ENCODE data around the gene SH3RF2.

Gene SH3RF2

GRCh38 chr5:146089287-146089686, 152.9 kb downstream of the SH3RF2 start:
- Histone ChIP-seq H3K9me3 (ENCODE audit: control insufficient read depth, insufficient read depth, low read depth, low read length) (no peaks in the 10 kb centered on the region), H3K36me3 (ENCODE audit: control insufficient read depth in 2 of 2, insufficient read depth in 1 of 2, low read length in 2 of 2) (no peaks in the 10 kb centered on the region; a peak in 1 of 3 replicates), H3K4me1 (ENCODE audit: control insufficient read depth, insufficient read depth, low read length) (no peaks in the 10 kb centered on the region), H3K27ac (ENCODE audit: extremely low read depth, low read depth, low read length) (no peak overlapping the region), H3K4me3 (ENCODE audit: low read depth, low read length) (no peak overlapping the region)
- ChIA-PET CTCF (no interaction called here), POLR2A (no interaction called here)
- TF ChIP-seq ZXDB (tag by site-specific recombination; IDR thresholded peaks at IDR 0.05) = no peak
- no peak for TF ChIP-seq HOXC10 (CRISPR knock-in tag; IDR thresholded peaks at IDR 0.05)
- no peak for TF ChIP-seq ZNF488 (tag by site-specific recombination; IDR thresholded peaks at IDR 0.05)
- no peak for TF ChIP-seq SETDB1 (IDR thresholded peaks at IDR 0.05; ENCODE audit: insufficient read length, low read length)
- TF ChIP-seq BCL11A (tag by site-specific recombination; IDR thresholded peaks at IDR 0.05; ENCODE audit: low read depth) = no peak
- TF ChIP-seq ZNF548 (tag by site-specific recombination; IDR thresholded peaks at IDR 0.05) = no peak
- TF ChIP-seq ZNF394 (tag by site-specific recombination; IDR thresholded peaks at IDR 0.05; ENCODE audit: borderline replicate concordance) = no peak
- TF ChIP-seq ZNF366 (tag by site-specific recombination; conservative IDR thresholded peaks at IDR 0.05) = no peak
- TF ChIP-seq ZNF223 (tag by site-specific recombination; IDR thresholded peaks at IDR 0.05) = no peak
- no peak for TF ChIP-seq ZBTB44 (tag by site-specific recombination; IDR thresholded peaks at IDR 0.05)
- TF ChIP-seq ZBTB10 (tag by site-specific recombination; IDR thresholded peaks at IDR 0.05) = no peak

- Histone ChIP-seq H3K4me1 (ENCODE audit: control insufficient read depth, insufficient read depth, low read length) (no peaks in the 10 kb centered on the region), H3K27ac (ENCODE audit: extremely low read depth, low read depth, low read length) (no peak overlapping the region), H3K4me3 (ENCODE audit: low read depth, low read length) (no peak overlapping the region), H3K36me3 (ENCODE audit: control insufficient read depth in 2 of 2, insufficient read depth in 1 of 2, low read length in 2 of 2) (no peaks in the 10 kb centered on the region; a peak in 1 of 3 replicates), H3K9me3 (ENCODE audit: control insufficient read depth, insufficient read depth, low read depth, low read length) (no peaks in the 10 kb centered on the region)
- CTCF ChIA-PET = no interaction called here
- POLR2A ChIA-PET = no interaction called here
- no peak for TF ChIP-seq MYNN (tag by site-specific recombination; IDR thresholded peaks at IDR 0.05; ENCODE audit: borderline replicate concordance)
- TF ChIP-seq SCRT1 (tag by site-specific recombination; IDR thresholded peaks at IDR 0.05; ENCODE audit: borderline replicate concordance) = no peak
- no peak for TF ChIP-seq ZNF354C (tag by site-specific recombination; IDR thresholded peaks at IDR 0.05; ENCODE audit: borderline replicate concordance, low read depth)
- no peak for TF ChIP-seq MZF1 (tag by site-specific recombination; IDR thresholded peaks at IDR 0.05; ENCODE audit: borderline replicate concordance)
- TF ChIP-seq GLIS1 (tag by site-specific recombination; IDR thresholded peaks at IDR 0.05) = no peak
- TF ChIP-seq GFI1B (tag by site-specific recombination; IDR thresholded peaks at IDR 0.05) = no peak
- TF ChIP-seq KLF7 (tag by site-specific recombination; IDR thresholded peaks at IDR 0.05; ENCODE audit: borderline replicate concordance) = no peak
- no peak for TF ChIP-seq SP2 (tag by site-specific recombination; IDR thresholded peaks at IDR 0.05)
- TF ChIP-seq ZBTB17 (tag by site-specific recombination; IDR thresholded peaks at IDR 0.05) = no peak
- TF ChIP-seq ZNF639 (tag by site-specific recombination; IDR thresholded peaks at IDR 0.05) = no peak
- TF ChIP-seq ZNF140 (tag by site-specific recombination; IDR thresholded peaks at IDR 0.05) = no peak
- TF ChIP-seq ZNF76 (tag by site-specific recombination; IDR thresholded peaks at IDR 0.05; ENCODE audit: borderline replicate concordance, low read depth) = no peak
- TF ChIP-seq ZNF704 (tag by site-specific recombination; IDR thresholded peaks at IDR 0.05) = no peak
- no peak for TF ChIP-seq ZNF426 (tag by site-specific recombination; IDR thresholded peaks at IDR 0.05)
- TF ChIP-seq ZSCAN4 (tag by site-specific recombination; IDR thresholded peaks at IDR 0.05) = no peak
Measured at GRCh38 chr5:146091881-146092280, 155.5 kb downstream of the SH3RF2 start.

All from HEK293 (cell line).